ENCODE measurements around the gene GTPBP1. TPM values are rescaled to one million over a fixed set of nuclear protein-coding genes. Genes with fewer than 3 reads are reported as not detected.

Gene GTPBP1
- total RNA-seq, 1 donor from 2014 or later = 60.1 TPM

DNA sequence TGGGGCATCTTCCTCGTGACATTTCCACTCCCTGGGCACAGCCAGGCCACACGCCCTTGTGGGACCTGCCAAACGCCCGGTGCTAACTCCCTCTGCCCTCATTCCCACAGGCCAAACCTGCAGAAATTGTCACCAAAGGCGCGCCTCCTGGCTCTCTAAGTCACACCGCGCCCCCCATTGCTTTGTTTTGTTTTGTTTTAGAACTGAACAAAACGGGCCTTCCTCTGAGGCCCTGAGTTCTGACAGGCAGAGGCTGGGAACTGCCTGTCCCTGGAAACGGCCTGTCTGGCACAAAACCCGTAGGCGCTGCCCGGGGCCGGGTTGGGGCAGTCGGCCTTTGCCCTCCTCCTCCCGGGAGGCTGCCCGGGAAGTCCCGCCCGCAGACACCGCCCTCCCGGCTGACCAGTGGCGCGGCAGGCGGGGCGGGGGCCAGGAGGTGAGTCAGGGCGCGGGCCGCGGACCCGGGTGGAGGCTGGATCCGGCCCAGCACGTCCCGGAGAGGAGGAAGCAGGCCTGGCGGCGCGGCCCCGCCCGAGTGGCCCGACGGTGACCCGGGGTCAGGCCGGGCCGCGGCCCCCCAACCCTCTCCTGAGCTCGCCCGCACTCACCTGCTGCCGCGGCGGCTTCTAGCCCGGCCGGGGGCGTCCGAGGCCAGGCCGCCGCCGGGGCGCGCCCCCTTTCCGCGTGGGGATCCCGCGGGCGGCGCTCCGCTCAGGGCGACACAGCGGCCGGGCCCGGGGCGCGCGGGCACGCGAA is 49.6 kb downstream of the GTPBP1 start:
- H3K4me3 Mint-ChIP-seq = peak overlapping the region; percentile 89
- H3K9me3 Mint-ChIP-seq = no peaks in the 10 kb centered on the region
- H3K27me3 Mint-ChIP-seq = no peaks in the 10 kb centered on the region
- TF ChIP-seq, protein P1, sequence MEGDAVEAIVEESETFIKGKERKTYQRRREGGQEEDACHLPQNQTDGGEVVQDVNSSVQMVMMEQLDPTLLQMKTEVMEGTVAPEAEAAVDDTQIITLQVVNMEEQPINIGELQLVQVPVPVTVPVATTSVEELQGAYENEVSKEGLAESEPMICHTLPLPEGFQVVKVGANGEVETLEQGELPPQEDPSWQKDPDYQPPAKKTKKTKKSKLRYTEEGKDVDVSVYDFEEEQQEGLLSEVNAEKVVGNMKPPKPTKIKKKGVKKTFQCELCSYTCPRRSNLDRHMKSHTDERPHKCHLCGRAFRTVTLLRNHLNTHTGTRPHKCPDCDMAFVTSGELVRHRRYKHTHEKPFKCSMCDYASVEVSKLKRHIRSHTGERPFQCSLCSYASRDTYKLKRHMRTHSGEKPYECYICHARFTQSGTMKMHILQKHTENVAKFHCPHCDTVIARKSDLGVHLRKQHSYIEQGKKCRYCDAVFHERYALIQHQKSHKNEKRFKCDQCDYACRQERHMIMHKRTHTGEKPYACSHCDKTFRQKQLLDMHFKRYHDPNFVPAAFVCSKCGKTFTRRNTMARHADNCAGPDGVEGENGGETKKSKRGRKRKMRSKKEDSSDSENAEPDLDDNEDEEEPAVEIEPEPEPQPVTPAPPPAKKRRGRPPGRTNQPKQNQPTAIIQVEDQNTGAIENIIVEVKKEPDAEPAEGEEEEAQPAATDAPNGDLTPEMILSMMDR (conservative IDR thresholded peaks at IDR 0.05) = no peak
- DNase-seq (ENCODE audit: extremely low spot score, unreplicated experiment) = peak; percentile 76
- H3K36me3 Mint-ChIP-seq = no peaks in the 10 kb centered on the region
- H3K27ac Mint-ChIP-seq = peak overlapping the region; percentile 85
- peaks cover 27% of the 10 kb centered on the region for H3K4me1 Mint-ChIP-seq (ENCODE audit: unreplicated experiment)

DNA sequence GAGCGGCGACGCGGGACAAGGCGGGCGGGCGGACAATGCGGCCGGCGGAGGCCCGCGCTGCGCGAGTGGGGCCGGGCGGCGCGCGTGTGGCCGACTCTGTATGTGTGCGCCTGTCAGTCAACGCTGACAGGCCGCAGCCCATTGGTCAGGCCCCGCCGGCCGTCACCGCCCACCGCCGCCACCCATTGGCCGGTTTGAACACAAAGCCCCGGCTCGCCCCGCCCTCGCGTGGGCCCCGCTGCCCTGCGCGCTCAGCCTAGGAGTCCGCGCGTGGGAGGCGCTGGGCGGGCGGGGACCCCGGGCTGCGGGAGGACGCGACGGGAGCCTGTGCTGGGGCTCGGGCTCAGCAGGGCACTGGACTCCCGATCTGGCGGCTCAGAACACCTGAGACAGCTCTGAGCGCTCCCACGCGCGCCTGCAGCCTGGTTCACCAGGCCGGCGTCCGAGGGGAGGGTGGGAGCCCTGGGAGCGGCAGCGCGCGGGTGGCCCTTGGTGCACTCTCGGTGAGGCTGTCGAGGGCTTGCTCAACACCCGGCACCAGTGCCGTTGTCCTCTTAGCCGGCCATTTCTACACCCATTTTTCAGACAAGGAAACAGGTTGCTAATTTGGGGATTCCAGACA is 50.3 kb downstream of the GTPBP1 start, which contains the start of gene SUN2:
SUN2 (minus strand) TSS at position 88 of the 622 bp plus-strand sequence. CDS start 3,370 bp downstream, outside the sequence.
- H3K27ac Mint-ChIP-seq = peak within 1 kb of the TSS; percentile 85
- DNase-seq (ENCODE audit: extremely low spot score, unreplicated experiment) = peak; percentile 91
- no peaks in the 10 kb centered on the region for H3K9me3 Mint-ChIP-seq

DNA sequence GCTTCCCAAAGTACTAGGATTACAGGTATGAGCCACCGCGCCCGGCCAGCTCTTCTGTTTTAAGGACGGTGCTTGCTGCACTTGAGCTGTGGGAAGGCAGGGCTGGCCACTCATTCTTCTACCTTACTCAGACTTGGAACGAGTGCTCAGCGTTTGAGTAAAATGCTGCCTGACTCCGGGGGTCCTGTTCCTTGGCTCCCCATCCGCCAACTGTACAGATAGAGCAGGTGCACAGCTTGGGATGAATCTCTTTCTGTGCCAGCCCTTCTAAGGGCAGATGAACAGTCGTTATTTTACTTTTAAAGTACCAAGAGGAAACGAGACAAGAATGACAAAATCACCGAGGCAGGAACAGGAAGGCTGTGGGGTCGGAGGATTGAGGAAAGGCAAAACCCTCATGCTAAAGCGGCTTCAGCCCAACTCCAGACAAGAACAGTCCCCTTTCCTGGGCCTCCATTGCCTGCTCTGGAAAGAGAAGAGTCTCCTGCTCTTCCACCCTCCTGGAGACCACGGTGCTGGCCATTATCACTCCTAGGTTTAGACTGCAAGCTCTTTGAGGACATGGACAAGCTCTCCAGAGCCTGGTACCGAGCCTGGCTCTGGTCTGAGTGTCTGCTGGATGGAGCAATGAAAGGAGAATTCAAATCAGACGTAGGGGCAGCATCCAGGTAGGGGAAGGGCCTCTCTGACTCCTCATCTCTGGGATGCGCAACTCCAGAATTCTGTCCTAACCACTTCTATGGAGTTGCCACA is 51.1 kb downstream of the GTPBP1 start:
- peaks cover 27% of the 10 kb centered on the region for H3K4me1 Mint-ChIP-seq (ENCODE audit: unreplicated experiment)
- no peaks in the 10 kb centered on the region for H3K27me3 Mint-ChIP-seq
- TF ChIP-seq, protein P1 (conservative IDR thresholded peaks at IDR 0.05) = no peak
- no peak for DNase-seq (ENCODE audit: extremely low spot score, unreplicated experiment)
- no peaks in the 10 kb centered on the region for H3K9me3 Mint-ChIP-seq
- no peaks in the 10 kb centered on the region for H3K36me3 Mint-ChIP-seq
- H3K4me3 Mint-ChIP-seq = peak overlapping the region; percentile 89
- peak overlapping the region; percentile 84 for H3K27ac Mint-ChIP-seq

More for the DNA sequence above, 50.3 kb downstream of the GTPBP1 start, which contains the start of gene SUN2:
- H3K4me1 Mint-ChIP-seq (ENCODE audit: unreplicated experiment) = peaks cover 27% of the 10 kb centered on the region
- peak within 1 kb of the TSS; percentile 89 for H3K4me3 Mint-ChIP-seq
- TF ChIP-seq, protein P1 (conservative IDR thresholded peaks at IDR 0.05) = no peak
- no peaks in the 10 kb centered on the region for H3K36me3 Mint-ChIP-seq
- no peaks in the 10 kb centered on the region for H3K27me3 Mint-ChIP-seq

DNA sequence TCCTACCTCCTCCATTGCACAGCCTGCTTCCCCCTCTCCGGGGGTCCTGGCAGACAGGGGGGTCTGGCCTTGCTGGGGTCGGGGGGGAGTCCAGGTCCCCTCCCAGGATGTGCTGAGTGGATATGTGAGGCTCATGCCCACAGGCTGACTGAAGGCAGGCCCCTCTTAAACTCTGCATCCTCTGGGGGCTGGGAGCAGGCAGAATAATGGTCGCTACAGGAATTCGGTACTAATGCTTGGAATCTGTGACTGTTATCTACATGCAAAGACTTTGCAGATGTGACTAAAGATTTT is 51.7 kb downstream of the GTPBP1 start:
- peaks cover 27% of the 10 kb centered on the region for H3K4me1 Mint-ChIP-seq (ENCODE audit: unreplicated experiment)
- TF ChIP-seq, protein P1 (conservative IDR thresholded peaks at IDR 0.05) = no peak
- no peaks in the 10 kb centered on the region for H3K9me3 Mint-ChIP-seq
- no peak for DNase-seq (ENCODE audit: extremely low spot score, unreplicated experiment)
- no peaks in the 10 kb centered on the region for H3K27me3 Mint-ChIP-seq
- no peak overlapping the region for H3K27ac Mint-ChIP-seq
- H3K4me3 Mint-ChIP-seq = peak overlapping the region; percentile 67
- no peaks in the 10 kb centered on the region for H3K36me3 Mint-ChIP-seq

DNA sequence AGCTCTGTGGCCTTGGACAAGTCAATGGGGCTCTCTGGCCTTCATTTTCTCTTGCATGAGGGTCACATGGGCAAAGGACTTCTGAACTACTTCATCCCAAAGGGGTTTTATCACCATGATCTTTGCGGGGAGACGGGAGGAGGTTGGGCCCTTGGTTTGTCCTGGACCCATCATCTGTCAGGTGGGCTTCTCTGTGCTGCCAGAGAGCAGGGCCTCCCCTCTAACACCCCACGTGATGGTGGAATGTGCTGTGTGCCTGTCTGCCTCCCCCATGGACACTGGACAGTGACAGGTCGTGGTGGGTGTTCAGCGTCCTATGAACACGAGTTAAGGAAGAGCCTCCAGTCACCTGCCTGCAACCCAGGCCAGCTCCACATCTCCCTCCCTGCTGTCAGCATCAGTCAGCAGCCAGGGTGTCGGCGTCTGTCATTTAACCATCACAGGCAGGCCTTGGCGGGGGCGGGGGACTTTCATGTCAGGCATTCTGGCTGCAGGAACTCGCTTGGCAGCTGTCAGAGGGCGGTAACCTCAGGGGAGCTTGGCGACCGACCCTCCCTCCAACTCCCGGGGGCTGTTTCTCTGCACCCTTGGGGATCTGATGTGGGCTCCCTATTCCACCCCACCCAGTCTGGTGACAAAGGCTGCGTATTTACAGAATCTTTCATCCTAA is 52.7 kb downstream of the GTPBP1 start:
- no peak overlapping the region for H3K4me3 Mint-ChIP-seq
- H3K27ac Mint-ChIP-seq = no peak overlapping the region
- H3K9me3 Mint-ChIP-seq = no peaks in the 10 kb centered on the region
- no peak for DNase-seq (ENCODE audit: extremely low spot score, unreplicated experiment)
- TF ChIP-seq, protein P1 (conservative IDR thresholded peaks at IDR 0.05) = no peak
- H3K27me3 Mint-ChIP-seq = no peaks in the 10 kb centered on the region
- no peaks in the 10 kb centered on the region for H3K36me3 Mint-ChIP-seq
- peaks cover 33% of the 10 kb centered on the region for H3K4me1 Mint-ChIP-seq (ENCODE audit: unreplicated experiment)
